MCF 10A (cell line): ENCODE measurements around the gene NRROS. TPM values are rescaled to one million over a fixed set of nuclear protein-coding genes. Genes with fewer than 3 reads are reported as not detected.
A peak's percentile ranks its signal among the peaks of the same experiment; 100 is the strongest.

ENCODE experiments used
- BruUV-seq: library from RNA; stranded (reverse); fragments of 400-500 nt; replicated peaks from 2 replicates; lab custom pipeline; 2021; lab: Mats Ljungman, UMichigan
- CTCF ChIA-PET: fragments of 300-600 bp; sonication (Branson Sonifier 250); formaldehyde crosslinking; extraction: SDS; loops from one replicate; lab custom pipeline; 2021; ENCODE audit warnings: antibody characterized with exemption, inconsistent platforms; lab: Yijun Ruan, JAX
- POLR2A ChIA-PET: fragments of 300-600, 350-650 bp; sonication (Branson Sonifier 250); formaldehyde crosslinking; extraction: SDS; loops from one replicate; lab custom pipeline; 2020; ENCODE audit warnings: antibody characterized with exemption, inconsistent platforms; lab: Yijun Ruan, JAX
- DNase-seq: peaks from one replicate; pipeline ENCODE4 v3.0.0-alpha.2; 2018; ENCODE audit not compliant: unreplicated experiment
- H3K27ac Mint-ChIP-seq: one replicate; pipeline ENCODE4 v1.8.0; 2022; ENCODE audit warnings: mild to moderate bottlenecking, low read depth, mixed read lengths; ENCODE audit not compliant: unreplicated experiment
- H3K27me3 Mint-ChIP-seq: one replicate; pipeline ENCODE4 v1.8.0; 2022; ENCODE audit warnings: mixed read lengths; ENCODE audit not compliant: insufficient read depth, unreplicated experiment
- H3K36me3 Mint-ChIP-seq: one replicate; pipeline ENCODE4 v1.8.0; 2022; ENCODE audit warnings: mild to moderate bottlenecking, moderate library complexity, mixed read lengths; ENCODE audit not compliant: insufficient read depth, unreplicated experiment
- H3K4me1 Mint-ChIP-seq: one replicate; pipeline ENCODE4 v1.8.0; 2022; ENCODE audit warnings: mixed read lengths; ENCODE audit not compliant: insufficient read depth, unreplicated experiment
- H3K4me3 Mint-ChIP-seq: one replicate; pipeline ENCODE4 v1.8.0; 2022; ENCODE audit warnings: mild to moderate bottlenecking, moderate library complexity, mixed read lengths; ENCODE audit not compliant: unreplicated experiment
- H3K9me3 Mint-ChIP-seq: one replicate; pipeline ENCODE4 v1.8.0; 2022; ENCODE audit warnings: mixed read lengths; ENCODE audit not compliant: unreplicated experiment
- intact Hi-C: fragments of 100-400 bp; cut with micrococcal nuclease; formaldehyde crosslinking; loops from 2 replicates; pipeline ENCODE4 v1.14.1; 2022
- total RNA-seq: library from RNA; stranded (reverse); gene quantifications from 2 replicates; pipeline ENCODE4 v1.2.3, GENCODE V29; 2022
- TF ChIP-seq, protein P1 (sequence below): fragments of 200-600 bp; IDR thresholded peaks from one replicate; pipeline ENCODE4 v1.8.0; 2022; ENCODE audit warnings: antibody characterized with exemption, mild to moderate bottlenecking; ENCODE audit not compliant: unreplicated experiment

NRROS gene
- total RNA-seq, 1 experiment from 2014 or later: not detected

DNA sequence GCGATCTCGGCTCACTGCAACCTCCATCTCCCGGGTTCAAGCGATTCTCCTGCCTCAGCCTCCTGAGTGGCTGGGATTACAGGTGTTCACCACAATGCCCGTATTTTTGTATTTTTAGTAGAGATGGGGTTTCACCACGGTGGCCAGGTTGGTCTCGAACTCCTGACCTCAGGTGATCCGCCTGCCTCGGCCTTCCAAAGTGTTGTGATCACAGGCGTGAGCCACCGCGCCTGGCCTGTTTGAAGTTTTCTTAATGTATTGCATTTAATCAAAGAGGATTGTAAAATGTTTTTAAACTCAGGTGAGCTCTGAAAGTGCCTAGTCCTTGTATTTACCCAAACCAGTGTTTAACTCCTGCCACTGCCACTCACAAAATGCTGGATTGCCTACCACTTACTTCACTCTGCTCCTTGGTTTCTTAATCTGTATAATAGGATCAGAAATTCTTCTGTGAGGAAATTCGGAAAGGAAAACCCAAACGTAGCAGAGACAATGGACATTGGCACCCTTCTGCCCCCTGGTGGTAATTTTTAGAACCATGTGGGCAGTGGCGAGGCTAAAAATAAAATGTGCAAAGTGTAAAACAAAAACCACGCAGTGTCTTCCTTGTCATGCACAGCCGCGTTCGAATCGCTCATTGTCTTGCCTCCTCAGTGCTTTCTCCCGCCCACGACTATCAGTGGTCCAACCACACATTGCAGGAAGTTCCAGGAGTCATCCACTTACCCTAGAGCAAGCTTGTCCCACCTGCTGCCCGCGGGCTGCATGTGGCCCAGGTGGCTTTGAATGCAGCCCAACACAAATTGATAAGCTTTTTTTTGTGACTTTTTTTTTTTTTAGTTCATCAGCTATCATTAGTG is 45.3 kb downstream of the NRROS start:
- Mint-ChIP-seq H3K36me3 (no peaks in the 10 kb centered on the region), H3K4me1 (peaks cover 15% of the 10 kb centered on the region)
- BruUV-seq: no TSS peak

DNA sequence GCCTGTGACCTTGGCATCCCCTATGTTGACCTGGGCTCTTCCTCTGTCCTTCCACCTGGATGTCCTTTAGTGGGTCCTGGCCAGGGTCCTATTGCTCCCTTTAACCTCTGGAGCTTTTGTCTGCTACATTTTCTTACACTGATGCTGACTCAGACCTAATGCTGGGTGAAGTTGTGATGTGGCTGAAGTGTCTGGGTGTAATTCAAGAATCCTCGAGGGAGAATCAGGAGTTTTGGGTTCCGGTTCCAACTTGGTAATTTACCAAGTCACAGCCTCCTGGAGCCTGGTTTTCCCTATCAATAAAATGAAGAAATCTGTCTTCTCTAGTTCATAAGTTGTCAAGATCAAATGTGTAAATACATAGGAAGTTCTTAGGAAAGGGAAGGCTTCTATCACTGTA is 46.9 kb downstream of the NRROS start:
- Mint-ChIP-seq H3K4me3 (no peak overlapping the region), H3K9me3 (no peaks in the 10 kb centered on the region), H3K4me1 (peaks cover 15% of the 10 kb centered on the region), H3K27me3 (no peaks in the 10 kb centered on the region), H3K36me3 (no peaks in the 10 kb centered on the region), H3K27ac (no peak overlapping the region)
- no TSS peak for BruUV-seq
- intact Hi-C loops: loop anchor here (10.0 kb wide), 2 partner anchors 152 to 432 kb away; no protein-coding TSS in a partner anchor
- DNase-seq: no peak
- TF ChIP-seq, protein P1, sequence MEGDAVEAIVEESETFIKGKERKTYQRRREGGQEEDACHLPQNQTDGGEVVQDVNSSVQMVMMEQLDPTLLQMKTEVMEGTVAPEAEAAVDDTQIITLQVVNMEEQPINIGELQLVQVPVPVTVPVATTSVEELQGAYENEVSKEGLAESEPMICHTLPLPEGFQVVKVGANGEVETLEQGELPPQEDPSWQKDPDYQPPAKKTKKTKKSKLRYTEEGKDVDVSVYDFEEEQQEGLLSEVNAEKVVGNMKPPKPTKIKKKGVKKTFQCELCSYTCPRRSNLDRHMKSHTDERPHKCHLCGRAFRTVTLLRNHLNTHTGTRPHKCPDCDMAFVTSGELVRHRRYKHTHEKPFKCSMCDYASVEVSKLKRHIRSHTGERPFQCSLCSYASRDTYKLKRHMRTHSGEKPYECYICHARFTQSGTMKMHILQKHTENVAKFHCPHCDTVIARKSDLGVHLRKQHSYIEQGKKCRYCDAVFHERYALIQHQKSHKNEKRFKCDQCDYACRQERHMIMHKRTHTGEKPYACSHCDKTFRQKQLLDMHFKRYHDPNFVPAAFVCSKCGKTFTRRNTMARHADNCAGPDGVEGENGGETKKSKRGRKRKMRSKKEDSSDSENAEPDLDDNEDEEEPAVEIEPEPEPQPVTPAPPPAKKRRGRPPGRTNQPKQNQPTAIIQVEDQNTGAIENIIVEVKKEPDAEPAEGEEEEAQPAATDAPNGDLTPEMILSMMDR: no peak
- ChIA-PET POLR2A (interaction anchor here (0.7 to 1.7 kb wide), 3 partner anchors 76 to 181 kb away, joined by 3 to 6 read pairs (median 5); partner anchors contain the start of gene SENP5), CTCF (interaction anchor here (0.5 to 5.9 kb wide), 9 partner anchors 9 to 255 kb away, joined by 3 to 149 read pairs (median 4); no protein-coding TSS in a partner anchor)

More for the DNA sequence above, 45.3 kb downstream of the NRROS start:
- TF ChIP-seq, protein P1: peak; percentile 71
- peak; percentile 74 for DNase-seq
- Mint-ChIP-seq H3K27me3 (no peaks in the 10 kb centered on the region), H3K4me3 (no peak overlapping the region), H3K27ac (no peak overlapping the region), H3K9me3 (no peaks in the 10 kb centered on the region)
- ChIA-PET POLR2A (interaction anchor here (0.7 to 0.9 kb wide), 2 partner anchors 13 to 162 kb away, joined by 3 read pairs; no protein-coding TSS in a partner anchor), CTCF (interaction anchor here (0.5 to 5.9 kb wide), 30 partner anchors 8 to 535 kb away, joined by 3 to 149 read pairs (median 3); partner anchors contain the start of genes CEP19, FBXO45 and PIGX)
- intact Hi-C loops: loop anchor here (1.0 to 10.0 kb wide), 4 partner anchors 52 to 430 kb away; no protein-coding TSS in a partner anchor

DNA sequence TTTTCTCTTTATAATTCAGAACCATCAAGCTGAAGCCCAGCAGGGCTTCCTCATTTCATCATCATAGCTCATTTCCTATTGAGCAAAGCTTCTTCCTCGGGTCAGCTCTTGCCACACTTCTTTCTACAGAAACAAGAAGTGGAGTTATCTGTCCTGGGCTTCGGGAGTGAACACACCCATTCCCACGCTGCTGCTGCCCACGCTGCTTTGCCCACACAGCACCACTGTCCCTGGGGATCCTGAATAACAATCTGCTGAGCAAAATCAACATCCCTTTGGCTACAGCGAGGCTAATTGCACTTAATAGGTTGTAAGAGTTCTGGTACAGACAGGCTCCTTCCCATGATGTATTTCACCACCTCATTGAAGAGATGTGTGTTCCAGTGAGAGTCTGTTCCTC is 48.9 kb downstream of the NRROS start:
- Mint-ChIP-seq H3K4me3 (no peak overlapping the region), H3K9me3 (no peaks in the 10 kb centered on the region), H3K4me1 (peaks cover 15% of the 10 kb centered on the region), H3K36me3 (no peaks in the 10 kb centered on the region), H3K27ac (no peak overlapping the region), H3K27me3 (no peaks in the 10 kb centered on the region)
- TF ChIP-seq, protein P1: no peak
- ChIA-PET CTCF (interaction anchor here (0.6 to 5.9 kb wide), 7 partner anchors 37 to 310 kb away, joined by 3 to 149 read pairs (median 3); no protein-coding TSS in a partner anchor), POLR2A (interaction anchor here (0.5 to 1.7 kb wide), 6 partner anchors 53 to 552 kb away, joined by 3 to 6 read pairs (median 3); no protein-coding TSS in a partner anchor)
- peak; percentile 88 for DNase-seq
- BruUV-seq: no TSS peak
- intact Hi-C loops: loop anchor here (10.0 kb wide), 2 partner anchors 154 to 434 kb away; no protein-coding TSS in a partner anchor
